CD14-positive monocyte (primary cell): ENCODE measurements around the gene WNT3. TPM values are rescaled to one million over a fixed set of nuclear protein-coding genes. Genes with fewer than 3 reads are reported as not detected.

Source experiments
- DNase-seq, 3 donors: peaks; one replicate each; pipeline ENCODE4 v3.0.0-alpha.2; 2011 to 2022
- H2AFZ ChIP-seq: 2 replicates; pipeline ENCODE4 v1.6.0; 2012; ENCODE audit warnings: mild to moderate bottlenecking, low read depth, low read length, inconsistent platforms; ENCODE audit not compliant: insufficient read depth, poor library complexity, severe bottlenecking
- H3K27ac ChIP-seq, 2 donors: 1 replicate in 1 of 2; 2 replicates in 1 of 2; pipeline ENCODE4 v1.5.1; 2012 to 2013; ENCODE audit warnings: low read length in 2 of 2, control low read depth in 1 of 2, inconsistent platforms in 1 of 2, low read depth in 1 of 2, mild to moderate bottlenecking in 1 of 2
- H3K27me3 ChIP-seq, 2 donors: one replicate each; pipeline versions ENCODE4 v1.6.0 to v1.6.1; 2011 to 2013; ENCODE audit warnings: low read length in 2 of 2; ENCODE audit not compliant: control insufficient read depth in 2 of 2, insufficient read depth in 2 of 2
- H3K36me3 ChIP-seq, 2 donors: replicated peaks in 1 of 2; 1 replicate in 1 of 2; 2 replicates in 1 of 2; pipeline versions ENCODE4 v1.5.1 to v1.6.1; 2012 to 2013; ENCODE audit warnings: low read length in 2 of 2, control low read depth in 1 of 2, inconsistent platforms in 1 of 2, mild to moderate bottlenecking in 1 of 2; ENCODE audit not compliant: insufficient read depth in 2 of 2, control insufficient read depth in 1 of 2
- H3K4me1 ChIP-seq, 2 donors: 1 replicate in 1 of 2; 2 replicates in 1 of 2; pipeline versions ENCODE4 v1.5.1 to v1.6.1; 2012 to 2013; ENCODE audit warnings: low read length in 2 of 2, control low read depth in 1 of 2, inconsistent platforms in 1 of 2, mild to moderate bottlenecking in 1 of 2, moderate library complexity in 1 of 2; ENCODE audit not compliant: insufficient read depth in 2 of 2, control insufficient read depth in 1 of 2
- H3K4me2 ChIP-seq: replicated peaks from 2 replicates; pipeline ENCODE3; 2012; ENCODE audit warnings: low read length, moderate library complexity, mild to moderate bottlenecking; ENCODE audit not compliant: poor library complexity, severe bottlenecking; ENCODE audit errors: extremely low read depth
- H3K4me3 ChIP-seq, 3 experiments: fragments of 200-600 bp in 1 of 3; sonication (generic) in 1 of 3; replicated peaks in 1 of 3; 1 replicate in 2 of 3; 2 replicates in 1 of 3; pipeline ENCODE4 v1.5.1; 2011 to 2013; ENCODE audit warnings: low read length in 3 of 3, mild to moderate bottlenecking in 3 of 3, control low read depth in 2 of 3, low read depth in 2 of 3, inconsistent platforms in 1 of 3, moderate library complexity in 1 of 3
- H3K79me2 ChIP-seq: 2 replicates; pipeline ENCODE4 v1.6.0; 2012; ENCODE audit warnings: mild to moderate bottlenecking, control low read depth, inconsistent platforms, low read length, moderate library complexity; ENCODE audit not compliant: insufficient read depth
- H3K9ac ChIP-seq: 2 replicates; pipeline ENCODE4 v1.6.0; 2017; ENCODE audit warnings: low read length, mild to moderate bottlenecking; ENCODE audit not compliant: insufficient read depth, poor library complexity, severe bottlenecking
- H3K9me3 ChIP-seq, 2 donors: replicated peaks in 1 of 2; 1 replicate in 1 of 2; 2 replicates in 1 of 2; pipeline versions ENCODE4 v1.5.1 to v1.6.1; 2012 to 2013; ENCODE audit warnings: low read length in 2 of 2, control low read depth in 1 of 2; ENCODE audit not compliant: control insufficient read depth in 1 of 2, insufficient read depth in 1 of 2
- H4K20me1 ChIP-seq: 2 replicates; pipeline ENCODE4 v1.6.0; 2012; ENCODE audit warnings: mild to moderate bottlenecking, low read length, control low read depth, moderate library complexity; ENCODE audit not compliant: insufficient read depth
- H3K27ac Mint-ChIP-seq, 7 donors: one replicate each; pipeline ENCODE4 v1.8.0; 2020; ENCODE audit warnings: mild to moderate bottlenecking in 7 of 7, mixed read lengths in 7 of 7, moderate library complexity in 6 of 7, inconsistent platforms in 2 of 7
- H3K27me3 Mint-ChIP-seq, 3 donors: one replicate each; pipeline ENCODE4 v1.8.0; 2021 to 2022; ENCODE audit warnings: low read depth in 3 of 3, mild to moderate bottlenecking in 3 of 3, mixed read lengths in 3 of 3, moderate library complexity in 3 of 3, inconsistent platforms in 1 of 3
- H3K36me3 Mint-ChIP-seq, 2 donors: one replicate each; pipeline ENCODE4 v1.8.0; 2020; ENCODE audit warnings: mixed read lengths in 2 of 2, inconsistent platforms in 1 of 2, mild to moderate bottlenecking in 1 of 2
- H3K4me1 Mint-ChIP-seq: one replicate; pipeline ENCODE4 v1.8.0; 2020; ENCODE audit warnings: mild to moderate bottlenecking, mixed read lengths
- H3K4me3 Mint-ChIP-seq, 2 donors: one replicate each; pipeline ENCODE4 v1.8.0; 2020; ENCODE audit warnings: mild to moderate bottlenecking in 2 of 2, mixed read lengths in 2 of 2, moderate library complexity in 1 of 2
- H3K9me3 Mint-ChIP-seq, 7 donors: one replicate each; pipeline ENCODE4 v1.8.0; 2020 to 2022; ENCODE audit warnings: mixed read lengths in 7 of 7, mild to moderate bottlenecking in 6 of 7, moderate library complexity in 6 of 7, inconsistent platforms in 2 of 7
- CTCF ChIP-seq: fragments of 200-600 bp; IDR thresholded peaks from one replicate; pipeline ENCODE4 v1.8.0; 2022; ENCODE audit warnings: antibody characterized with exemption, mild to moderate bottlenecking
- WGBS: methylation state at CpG from one replicate; pipeline ENCODE4 v1.1.5; 2013; ENCODE audit warnings: missing lambda C conversion rate; ENCODE audit not compliant: insufficient coverage; 5-methylcytosine and 5-hydroxymethylcytosine counted together
- intact Hi-C, 2 donors: fragments of 100-400 bp; cut with micrococcal nuclease; formaldehyde crosslinking; loops; one replicate each; pipeline versions ENCODE4 v1.15.0 to v1.15.1; 2023
- polyA plus RNA-seq, 3 donors: library from polyadenylated mRNA; depleted of rRNA in 1 of 3; unstranded in 2 of 3; stranded (reverse) in 1 of 3; fragments of 300-500 nt in 2 of 3; fragments of >200 nt in 1 of 3; fragmentation: Illumina TruSeq in 2 of 3; gene quantifications; 1 replicate in 2 of 3; 2 replicates in 1 of 3; pipeline ENCODE4 v1.2.3, GENCODE V29; 2012 to 2021

Gene WNT3
- polyA plus RNA-seq, 3 donors = 0.01 TPM; not detected in 2

GRCh38 chr17:46847204-46848191, 29.0 kb upstream of the WNT3 start:
- Histone ChIP-seq H3K27ac (no peak overlapping the region), H3K36me3 (no peaks in the 10 kb centered on the region), H3K27me3 (peaks cover 35 to 47% of the 10 kb centered on the region in 2 donors), H2AFZ (no peak overlapping the region), H3K4me3 (no peak overlapping the region), H3K4me2 (no peak overlapping the region), H3K9ac (no peak overlapping the region), H3K9me3 (peaks cover 5 to 30% of the 10 kb centered on the region in 2 donors), H3K79me2 (no peaks in the 10 kb centered on the region), H3K4me1 (peaks cover 5 to 6% of the 10 kb centered on the region in 2 donors), H4K20me1 (no peaks in the 10 kb centered on the region)
- Mint-ChIP-seq H3K27ac (no peak overlapping the region), H3K4me3 (no peak overlapping the region), H3K4me1 (peaks cover 10% of the 10 kb centered on the region), H3K36me3 (peaks cover 0 to 4% of the 10 kb centered on the region in 2 donors), H3K9me3 (peaks cover 7 to 28% (median 20%) of the 10 kb centered on the region in 7 donors), H3K27me3 (peaks cover 43 to 62% (median 47%) of the 10 kb centered on the region in 3 donors)
- WGBS = 59% methylated on average over 6 of the region's 8 CpGs
- no peak for DNase-seq
- intact Hi-C loops = no loop called here
- no peak for TF ChIP-seq CTCF

GRCh38 chr17:46842835-46843234, 24.3 kb upstream of the WNT3 start:
- H3K27me3 ChIP-seq = peaks cover 5 to 15% of the 10 kb centered on the region in 2 donors

More at GRCh38 chr17:46842835-46843234, 24.3 kb upstream of the WNT3 start:
- H3K36me3 Mint-ChIP-seq = peaks cover 0 to 4% of the 10 kb centered on the region in 2 donors
- Histone ChIP-seq H3K36me3 (no peaks in the 10 kb centered on the region), H3K4me2 (no peak overlapping the region), H3K4me1 (peaks cover 0 to 6% of the 10 kb centered on the region in 2 donors), H4K20me1 (no peaks in the 10 kb centered on the region), H3K4me3 (no peak overlapping the region), H3K27ac (no peak overlapping the region), H3K79me2 (no peaks in the 10 kb centered on the region), H3K9me3 (peaks cover 5 to 12% of the 10 kb centered on the region in 2 donors), H3K9ac (no peak overlapping the region), H2AFZ (no peak overlapping the region)
- TF ChIP-seq CTCF = peak; percentile 39
- no peak overlapping the region for H3K4me3 Mint-ChIP-seq
- peaks cover 22 to 45% (median 23%) of the 10 kb centered on the region in 3 donors for H3K27me3 Mint-ChIP-seq
- no peak for DNase-seq
- H3K9me3 Mint-ChIP-seq = peaks cover 12 to 26% (median 14%) of the 10 kb centered on the region in 7 donors
- peaks cover 4% of the 10 kb centered on the region for H3K4me1 Mint-ChIP-seq
- intact Hi-C loops = loop anchor here (2.0 to 5.0 kb wide), 2 partner anchors 98 to 99 kb away; no protein-coding TSS in a partner anchor
- no CpG with 5 or more reads among the region's 3 CpGs for WGBS
- no peak overlapping the region for H3K27ac Mint-ChIP-seq
